Transverse colon (tissue), 4 donors: ENCODE measurements around the gene AKAP9. TPM values are rescaled to one million over a fixed set of nuclear protein-coding genes. Genes with fewer than 3 reads are reported as not detected.
"Not testable (repeated sequence)": the region's sequence is repeated elsewhere in the genome, so short reads cannot be mapped to it uniquely, and the experiment has no call there.

Source experiments
- DNase-seq: peaks from one replicate; pipeline ENCODE4 v3.0.0-alpha.2; 2019
- H3K27ac ChIP-seq, 4 donors: fragments of 200-600 bp; sonication (generic); 2 replicates each; pipeline ENCODE4 v1.5.1; 2016 to 2018; ENCODE audit warnings: inconsistent platforms in 4 of 4
- H3K27me3 ChIP-seq: fragments of 200-600 bp; sonication (generic); 2 replicates; pipeline ENCODE4 v1.5.1; 2017; ENCODE audit warnings: inconsistent platforms
- H3K36me3 ChIP-seq, 4 donors: fragments of 200-600 bp; sonication (generic); 2 replicates each; pipeline ENCODE4 v1.5.1; 2017 to 2019; ENCODE audit warnings: inconsistent platforms in 4 of 4
- H3K4me1 ChIP-seq, 4 donors: fragments of 200-600 bp; sonication (generic); 2 replicates each; pipeline ENCODE4 v1.5.1; 2017 to 2020; ENCODE audit warnings: inconsistent platforms in 4 of 4
- H3K4me3 ChIP-seq, 4 donors: fragments of 200-600 bp; sonication (generic); 1 replicate in 1 of 4; 2 replicates in 3 of 4; pipeline versions ENCODE4 v1.5.1 to v1.6.1; 2017 to 2019; ENCODE audit warnings: inconsistent platforms in 4 of 4
- H3K9me3 ChIP-seq, 2 donors: fragments of 200-600 bp; sonication (generic); 2 replicates each; pipeline ENCODE4 v1.5.1; 2017 to 2019; ENCODE audit warnings: inconsistent platforms in 2 of 2
- CTCF ChIP-seq, 5 experiments: fragments of 200-600 bp in 3 of 5; fragments of 450-650 bp in 2 of 5; sonication (generic) in 3 of 5; IDR thresholded peaks; 1 replicate in 2 of 5; 2 replicates in 3 of 5; pipeline ENCODE4 v1.5.1; 2016 to 2017; ENCODE audit warnings: antibody characterized with exemption in 5 of 5, inconsistent platforms in 3 of 5, mild to moderate bottlenecking in 2 of 5, moderate library complexity in 1 of 5
- EP300 ChIP-seq: sonication (generic); formaldehyde crosslinking; IDR thresholded peaks from one replicate; pipeline ENCODE4 v1.6.1; 2017; ENCODE audit warnings: antibody characterized with exemption, low read depth
- POLR2A ChIP-seq: fragments of 450-650 bp; IDR thresholded peaks from one replicate; pipeline ENCODE4 v1.6.1; 2016; ENCODE audit warnings: antibody characterized with exemption, mild to moderate bottlenecking, moderate library complexity
- POLR2AphosphoS5 ChIP-seq, 3 donors: sonication (generic); formaldehyde crosslinking; IDR thresholded peaks; one replicate each; pipeline ENCODE4 v1.6.1; 2016; ENCODE audit warnings: antibody characterized with exemption in 3 of 3
- WGBS, 2 donors: methylation state at CpG; one replicate each; pipeline ENCODE4 v1.1.5; 2018; ENCODE audit warnings: low coverage in 1 of 2; 5-methylcytosine and 5-hydroxymethylcytosine counted together
- in situ Hi-C, 4 donors: fragments of 200-750 bp; cut with MboI; loops; one replicate each; pipeline versions ENCODE4 v1.15.0 to v1.15.1; 2017; ENCODE audit warnings: low sequenced_read_pairs in 3 of 4, low pct_ligation_motif_present in 1 of 4, low pct_unique_long_range_greater_than_20kb in 1 of 4
- intact Hi-C: fragments of 100-400 bp; cut with DNase I; formaldehyde crosslinking; loops from one replicate; pipeline ENCODE4 v1.15.1; 2023; ENCODE audit warnings: low total_unique reads
- total RNA-seq, 4 donors: library from RNA; depleted of rRNA; stranded (reverse); fragments of >200 nt; gene quantifications; one replicate each; pipeline ENCODE4 v1.1.0, GENCODE V29; 2016

AKAP9 gene
- total RNA-seq, 4 donors from 2014 or later = 203 to 262 (median 234) TPM

DNA sequence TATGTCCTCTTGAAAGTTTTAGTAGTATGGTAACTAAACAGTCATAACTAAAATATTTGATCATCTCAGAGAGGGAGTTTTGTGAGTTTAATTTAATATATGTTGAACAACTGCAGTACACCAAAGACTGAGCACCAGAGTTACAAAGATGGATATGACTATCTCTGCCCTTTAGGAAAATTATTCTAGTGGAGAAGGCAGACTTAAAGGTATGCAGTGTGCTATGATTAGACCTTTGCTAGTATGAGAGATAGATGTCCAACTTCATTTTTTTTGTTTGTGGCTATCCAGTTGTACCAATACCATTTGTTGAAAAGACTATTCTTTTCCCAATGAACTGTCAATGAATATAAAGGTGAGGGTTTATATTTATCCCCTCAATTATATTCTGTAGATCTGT, 33.4 kb downstream of the AKAP9 start:
- Histone ChIP-seq H3K27me3 (no peaks in the 10 kb centered on the region), H3K4me1 (peaks cover 0 to 4% (median 0%) of the 10 kb centered on the region in 4 donors), H3K4me3 (no peak overlapping the region), H3K27ac (no peak overlapping the region), H3K9me3 (no peaks in the 10 kb centered on the region), H3K36me3 (no peaks in the 10 kb centered on the region)
- in situ Hi-C loops (no loop called here), intact Hi-C loops (no loop called here)
- no peak for DNase-seq
- TF ChIP-seq POLR2A (no peak), POLR2AphosphoS5 (IDR thresholded peaks at IDR 0.05) (no peak), EP300 (no peak), CTCF (IDR thresholded peaks at IDR 0.05) (no peak)

- Histone ChIP-seq H3K27ac (no peak overlapping the region), H3K4me3 (no peak overlapping the region), H3K27me3 (no peaks in the 10 kb centered on the region), H3K4me1 (peaks cover 0 to 4% (median 0%) of the 10 kb centered on the region in 4 donors), H3K36me3 (peaks cover 0 to 9% (median 4%) of the 10 kb centered on the region in 4 donors), H3K9me3 (no peaks in the 10 kb centered on the region)
- in situ Hi-C loops = no loop called here
- intact Hi-C loops = no loop called here
- no peak for DNase-seq
- WGBS, 2 donors = 91 to 100% methylated on average over 4 of the region's 4 CpGs
- no peak for TF ChIP-seq POLR2AphosphoS5 (IDR thresholded peaks at IDR 0.05)
- TF ChIP-seq POLR2A = no peak
- no peak for TF ChIP-seq EP300
- no peak for TF ChIP-seq CTCF (IDR thresholded peaks at IDR 0.05)
Observed at GRCh38 chr7:91976743-91977142, 36.1 kb downstream of the AKAP9 start.

- Histone ChIP-seq H3K4me1 (no peaks in the 10 kb centered on the region), H3K9me3 (no peaks in the 10 kb centered on the region), H3K27ac (no peak overlapping the region), H3K27me3 (no peaks in the 10 kb centered on the region), H3K36me3 (peaks cover 0 to 15% (median 4%) of the 10 kb centered on the region in 4 donors), H3K4me3 (no peak overlapping the region)
- intact Hi-C loops (no loop called here), in situ Hi-C loops (no loop called here)
- TF ChIP-seq EP300 = no peak
- no peak for TF ChIP-seq POLR2A
- no peak for TF ChIP-seq CTCF (IDR thresholded peaks at IDR 0.05)
- TF ChIP-seq POLR2AphosphoS5 (IDR thresholded peaks at IDR 0.05) = no peak
- WGBS, 2 donors = 97% methylated on average over 1 of the region's 1 CpG; no CpG with 5 or more reads in 1 of the 2 donors
- DNase-seq = no peak
Observed at GRCh38 chr7:91979590-91979989, 38.9 kb downstream of the AKAP9 start.

DNA sequence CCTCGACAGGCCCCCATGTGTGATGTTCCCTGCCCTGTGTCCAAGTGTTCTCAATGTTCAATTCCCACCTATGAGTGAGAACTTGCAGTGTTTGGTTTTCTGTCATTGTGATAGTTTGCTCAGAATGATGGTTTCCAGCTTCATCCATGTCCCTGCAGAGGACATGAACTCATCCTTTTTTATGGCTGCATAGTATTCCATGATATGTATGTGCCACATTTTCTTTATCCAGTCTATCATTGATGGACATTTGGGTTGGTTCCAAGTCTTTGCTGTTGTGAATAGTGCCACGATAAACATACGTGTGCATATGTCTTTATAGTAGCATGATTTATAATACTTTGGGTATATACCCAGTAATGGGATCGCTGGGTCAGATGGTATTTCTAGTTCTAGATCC, 41.7 kb downstream of the AKAP9 start:
- DNase-seq, H3K27me3 ChIP-seq, H3K9me3 ChIP-seq, H3K4me3 ChIP-seq, H3K4me1 ChIP-seq, in situ Hi-C loops, H3K27ac ChIP-seq, intact Hi-C loops: not testable (repeated sequence)
- 97 to 100% methylated on average over 2 to 4 of the region's 4 CpGs for WGBS, 2 donors
- H3K36me3 ChIP-seq = peaks cover 0 to 15% (median 4%) of the 10 kb centered on the region in 4 donors

DNA sequence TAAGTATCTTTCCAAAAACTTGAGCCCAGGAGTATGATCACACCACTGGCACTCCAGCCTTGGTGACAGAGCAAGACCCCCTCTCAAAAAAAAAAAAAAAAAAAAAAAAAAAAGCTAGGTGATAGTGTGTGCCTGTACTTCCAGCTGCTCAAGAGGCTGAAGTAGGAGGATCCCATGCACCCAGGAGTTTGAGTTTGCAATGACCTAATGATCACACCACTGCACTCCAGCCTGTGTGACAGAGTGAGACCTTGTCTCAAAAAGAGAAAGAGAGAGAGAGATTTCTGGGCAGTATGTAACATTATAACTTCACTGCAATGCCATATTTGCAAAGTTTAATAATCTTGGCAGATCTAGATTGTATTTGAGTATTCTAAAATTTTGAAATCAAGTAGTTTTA, 47.6 kb downstream of the AKAP9 start:
- peaks cover 0 to 5% (median 0%) of the 10 kb centered on the region in 4 donors for H3K36me3 ChIP-seq
- no peaks in the 10 kb centered on the region for H3K9me3 ChIP-seq
- intact Hi-C loops (no loop called here), in situ Hi-C loops (no loop called here)
- H3K27ac ChIP-seq = no peak overlapping the region
- no peak for DNase-seq
- H3K4me1 ChIP-seq = no peaks in the 10 kb centered on the region
- H3K27me3 ChIP-seq = no peaks in the 10 kb centered on the region
- TF ChIP-seq EP300 = no peak
- TF ChIP-seq POLR2A = no peak
- no peak for TF ChIP-seq POLR2AphosphoS5 (IDR thresholded peaks at IDR 0.05)
- no peak for TF ChIP-seq CTCF (IDR thresholded peaks at IDR 0.05)
- no peak overlapping the region for H3K4me3 ChIP-seq
